Neural cell (in vitro differentiated cells): ENCODE measurements around the gene BBS12.

Experiments used
- EZH2 ChIP-seq: fragments of 200-600, 300-800 bp; shearing (Covaris generic), sonication (generic); IDR thresholded peaks from 2 replicates; pipeline ENCODE4 v1.6.1; 2014; ENCODE audit warnings: antibody characterized with exemption, low read length, borderline replicate concordance, mild to moderate bottlenecking; ENCODE audit not compliant: insufficient read depth, poor library complexity, severe bottlenecking
- POLR2AphosphoS5 ChIP-seq: IDR thresholded peaks from 2 replicates; pipeline ENCODE4 v1.6.1; 2012
- TF ChIP-seq, protein P1 (sequence below): fragments of 450-650 bp; IDR thresholded peaks from 2 replicates; pipeline ENCODE4 v1.5.1; 2014; ENCODE audit warnings: antibody characterized with exemption, mild to moderate bottlenecking, moderate library complexity; ENCODE audit not compliant: poor library complexity, severe bottlenecking
- TF ChIP-seq, protein P2 (sequence below): IDR thresholded peaks from 2 replicates; pipeline ENCODE4 v1.6.1; 2012; ENCODE audit warnings: borderline replicate concordance

DNA sequence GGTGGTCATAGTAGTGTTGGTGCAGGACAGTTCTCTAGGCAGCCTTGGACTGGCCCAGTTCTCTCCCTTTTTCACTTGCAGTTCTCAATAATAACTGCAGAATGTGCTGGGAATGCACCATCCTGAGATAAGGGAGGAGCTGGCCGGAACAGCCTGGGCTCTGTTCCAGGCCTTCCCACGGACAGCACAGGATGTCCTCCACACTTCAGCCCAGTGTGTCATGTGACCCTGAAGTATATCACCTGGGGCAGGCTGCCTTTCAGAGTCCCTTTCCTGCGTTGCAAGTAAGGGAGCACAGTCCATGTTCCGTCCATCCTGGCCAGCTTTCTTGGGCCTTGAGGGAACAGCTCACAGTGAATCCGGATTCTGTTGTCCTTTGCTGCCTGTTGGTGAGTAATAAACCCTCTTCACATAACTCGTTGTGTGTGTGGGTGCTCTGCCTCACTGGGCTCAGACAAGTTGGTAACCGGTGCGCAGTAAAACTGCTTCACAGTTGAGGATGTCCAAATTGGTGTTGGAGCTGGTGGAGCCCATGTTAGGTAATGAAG, 32.3 kb upstream of the BBS12 start:
- TF ChIP-seq, protein P1, sequence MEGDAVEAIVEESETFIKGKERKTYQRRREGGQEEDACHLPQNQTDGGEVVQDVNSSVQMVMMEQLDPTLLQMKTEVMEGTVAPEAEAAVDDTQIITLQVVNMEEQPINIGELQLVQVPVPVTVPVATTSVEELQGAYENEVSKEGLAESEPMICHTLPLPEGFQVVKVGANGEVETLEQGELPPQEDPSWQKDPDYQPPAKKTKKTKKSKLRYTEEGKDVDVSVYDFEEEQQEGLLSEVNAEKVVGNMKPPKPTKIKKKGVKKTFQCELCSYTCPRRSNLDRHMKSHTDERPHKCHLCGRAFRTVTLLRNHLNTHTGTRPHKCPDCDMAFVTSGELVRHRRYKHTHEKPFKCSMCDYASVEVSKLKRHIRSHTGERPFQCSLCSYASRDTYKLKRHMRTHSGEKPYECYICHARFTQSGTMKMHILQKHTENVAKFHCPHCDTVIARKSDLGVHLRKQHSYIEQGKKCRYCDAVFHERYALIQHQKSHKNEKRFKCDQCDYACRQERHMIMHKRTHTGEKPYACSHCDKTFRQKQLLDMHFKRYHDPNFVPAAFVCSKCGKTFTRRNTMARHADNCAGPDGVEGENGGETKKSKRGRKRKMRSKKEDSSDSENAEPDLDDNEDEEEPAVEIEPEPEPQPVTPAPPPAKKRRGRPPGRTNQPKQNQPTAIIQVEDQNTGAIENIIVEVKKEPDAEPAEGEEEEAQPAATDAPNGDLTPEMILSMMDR = no peak
- no peak for TF ChIP-seq EZH2
- TF ChIP-seq POLR2AphosphoS5 = no peak
- TF ChIP-seq, protein P2, sequence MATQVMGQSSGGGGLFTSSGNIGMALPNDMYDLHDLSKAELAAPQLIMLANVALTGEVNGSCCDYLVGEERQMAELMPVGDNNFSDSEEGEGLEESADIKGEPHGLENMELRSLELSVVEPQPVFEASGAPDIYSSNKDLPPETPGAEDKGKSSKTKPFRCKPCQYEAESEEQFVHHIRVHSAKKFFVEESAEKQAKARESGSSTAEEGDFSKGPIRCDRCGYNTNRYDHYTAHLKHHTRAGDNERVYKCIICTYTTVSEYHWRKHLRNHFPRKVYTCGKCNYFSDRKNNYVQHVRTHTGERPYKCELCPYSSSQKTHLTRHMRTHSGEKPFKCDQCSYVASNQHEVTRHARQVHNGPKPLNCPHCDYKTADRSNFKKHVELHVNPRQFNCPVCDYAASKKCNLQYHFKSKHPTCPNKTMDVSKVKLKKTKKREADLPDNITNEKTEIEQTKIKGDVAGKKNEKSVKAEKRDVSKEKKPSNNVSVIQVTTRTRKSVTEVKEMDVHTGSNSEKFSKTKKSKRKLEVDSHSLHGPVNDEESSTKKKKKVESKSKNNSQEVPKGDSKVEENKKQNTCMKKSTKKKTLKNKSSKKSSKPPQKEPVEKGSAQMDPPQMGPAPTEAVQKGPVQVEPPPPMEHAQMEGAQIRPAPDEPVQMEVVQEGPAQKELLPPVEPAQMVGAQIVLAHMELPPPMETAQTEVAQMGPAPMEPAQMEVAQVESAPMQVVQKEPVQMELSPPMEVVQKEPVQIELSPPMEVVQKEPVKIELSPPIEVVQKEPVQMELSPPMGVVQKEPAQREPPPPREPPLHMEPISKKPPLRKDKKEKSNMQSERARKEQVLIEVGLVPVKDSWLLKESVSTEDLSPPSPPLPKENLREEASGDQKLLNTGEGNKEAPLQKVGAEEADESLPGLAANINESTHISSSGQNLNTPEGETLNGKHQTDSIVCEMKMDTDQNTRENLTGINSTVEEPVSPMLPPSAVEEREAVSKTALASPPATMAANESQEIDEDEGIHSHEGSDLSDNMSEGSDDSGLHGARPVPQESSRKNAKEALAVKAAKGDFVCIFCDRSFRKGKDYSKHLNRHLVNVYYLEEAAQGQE = no peak
